K562 (cell line): ENCODE measurements around the gene ERAL1. TPM values are rescaled to one million over a fixed set of nuclear protein-coding genes. Genes with fewer than 3 reads are reported as not detected.

Experiments used
- CBFB ChIP-seq: sonication (generic); formaldehyde crosslinking; IDR thresholded peaks from 2 replicates; pipeline ENCODE4 v1.4.0; 2020; ENCODE audit warnings: mild to moderate bottlenecking, missing genetic modification reagents
- GTF2E2 ChIP-seq: fragments of 200-800 bp; sonication (Bioruptor generic); IDR thresholded peaks from 2 replicates; pipeline ENCODE4 v1.6.1; 2016; ENCODE audit warnings: missing genetic modification characterization, missing compliant biosample characterization
- MYBL2 ChIP-seq, 2 experiments: fragments of 450-650 bp in 1 of 2; sonication (generic) in 1 of 2; formaldehyde crosslinking in 1 of 2; IDR thresholded peaks; 2 replicates each; pipeline versions ENCODE4 v1.6.1 to v1.8.1; 2017 to 2022; ENCODE audit warnings: borderline replicate concordance in 1 of 2, inconsistent platforms in 1 of 2, low read depth in 1 of 2, mild to moderate bottlenecking in 1 of 2, missing genetic modification reagents in 1 of 2, moderate library complexity in 1 of 2
- NCOA6 ChIP-seq: fragments of 450-650 bp; IDR thresholded peaks from 2 replicates; pipeline ENCODE4 v1.6.1; 2017; ENCODE audit warnings: mild to moderate bottlenecking
- NR2C2 ChIP-seq, 2 experiments: fragments of 200-800 bp in 1 of 2; sonication (Bioruptor generic) in 1 of 2; sonication (generic) in 1 of 2; formaldehyde crosslinking in 1 of 2; IDR thresholded peaks; 2 replicates each; pipeline versions ENCODE4 v1.6.1 to v1.8.0; 2016 to 2022; ENCODE audit warnings: mild to moderate bottlenecking in 1 of 2, missing compliant biosample characterization in 1 of 2, missing genetic modification characterization in 1 of 2, missing genetic modification reagents in 1 of 2
- PTRF ChIP-seq: fragments of 450-650 bp; IDR thresholded peaks from 2 replicates; pipeline ENCODE4 v1.6.1; 2016; ENCODE audit warnings: mild to moderate bottlenecking, missing genetic modification characterization, missing compliant biosample characterization
- RBFOX2 ChIP-seq: fragments of 200-400 bp; formaldehyde crosslinking; IDR thresholded peaks from 2 replicates; pipeline ENCODE4 v1.6.1; 2017; ENCODE audit warnings: low read depth, mild to moderate bottlenecking, low read length, moderate library complexity
- RBM15 ChIP-seq: fragments of 200-400 bp; formaldehyde crosslinking; IDR thresholded peaks from 2 replicates; pipeline ENCODE4 v1.6.1; 2018; ENCODE audit warnings: mild to moderate bottlenecking, low read length, moderate library complexity; ENCODE audit not compliant: insufficient read depth
- SRSF3 ChIP-seq: fragments of 200-400 bp; formaldehyde crosslinking; IDR thresholded peaks from 2 replicates; pipeline ENCODE4 v1.6.1; 2016; ENCODE audit warnings: mild to moderate bottlenecking, low read length, moderate library complexity; ENCODE audit not compliant: insufficient read depth
- ZNF311 ChIP-seq: fragments of 250-450 bp; sonication (Bioruptor Pico); IDR thresholded peaks from 2 replicates; pipeline ENCODE4 v1.4.0; 2020; ENCODE audit warnings: mild to moderate bottlenecking, moderate library complexity
- polyA plus RNA-seq, 8 experiments: library from polyadenylated mRNA; depleted of rRNA in 4 of 8; stranded (reverse) in 5 of 8; unstranded in 3 of 8; fragments of >200 nt; fragmentation: Nextera tagmentation in 2 of 8; fragmentation: Illumina TruSeq in 1 of 8; extraction: Ambion mirVana in 2 of 8; extraction: Trizol in 1 of 8; gene quantifications; 2 replicates each; pipeline versions ENCODE4 v1.2.1 to v1.2.3, GENCODE V29; 2011 to 2014; ENCODE audit warnings: inconsistent platforms in 1 of 8, missing spikeins in 1 of 8
- total RNA-seq, 7 experiments: library from RNA; depleted of rRNA in 6 of 7; stranded (reverse); fragments of >200 nt in 6 of 7; fragmentation: Illumina TruSeq in 2 of 7; extraction: Trizol in 2 of 7; gene quantifications; 2 replicates each; pipeline versions ENCODE4 v1.2.1 to v1.2.3, GENCODE V29; 2011 to 2021; ENCODE audit warnings: low replicate concordance in 1 of 7
- TF ChIP-seq, protein P1 (sequence below): fragments of 200-800 bp; sonication (Bioruptor generic); IDR thresholded peaks from 2 replicates; pipeline ENCODE4 v1.6.1; 2017; ENCODE audit warnings: missing genetic modification characterization, missing compliant biosample characterization
- TF ChIP-seq, protein P2 (sequence below), 3 experiments: fragments of 200-800 bp in 1 of 3; sonication (Bioruptor generic) in 1 of 3; sonication (generic) in 1 of 3; formaldehyde crosslinking in 1 of 3; IDR thresholded peaks; 2 replicates each; pipeline versions ENCODE4 v1.6.1 to v1.8.0; 2016 to 2022; ENCODE audit warnings: mild to moderate bottlenecking in 2 of 3, missing compliant biosample characterization in 2 of 3, missing genetic modification characterization in 2 of 3, missing genetic modification reagents in 1 of 3
- TF ChIP-seq, protein P3 (sequence below): fragments of 450-650 bp; IDR thresholded peaks from 2 replicates; pipeline ENCODE4 v1.6.1; 2016; ENCODE audit warnings: low read depth, mild to moderate bottlenecking, moderate library complexity
- TF ChIP-seq, protein P4 (sequence below): sonication (generic); formaldehyde crosslinking; IDR thresholded peaks from 2 replicates; pipeline ENCODE4 v1.8.0; 2023; ENCODE audit warnings: missing genetic modification reagents, mild to moderate bottlenecking, borderline replicate concordance

Gene ERAL1
- total and polyA plus RNA-seq, 9 of the 15 experiments (the other 6 are each of a cell fraction or from before 2014, with no cell fraction given), result 37.5 to 351 (median 106) TPM

DNA sequence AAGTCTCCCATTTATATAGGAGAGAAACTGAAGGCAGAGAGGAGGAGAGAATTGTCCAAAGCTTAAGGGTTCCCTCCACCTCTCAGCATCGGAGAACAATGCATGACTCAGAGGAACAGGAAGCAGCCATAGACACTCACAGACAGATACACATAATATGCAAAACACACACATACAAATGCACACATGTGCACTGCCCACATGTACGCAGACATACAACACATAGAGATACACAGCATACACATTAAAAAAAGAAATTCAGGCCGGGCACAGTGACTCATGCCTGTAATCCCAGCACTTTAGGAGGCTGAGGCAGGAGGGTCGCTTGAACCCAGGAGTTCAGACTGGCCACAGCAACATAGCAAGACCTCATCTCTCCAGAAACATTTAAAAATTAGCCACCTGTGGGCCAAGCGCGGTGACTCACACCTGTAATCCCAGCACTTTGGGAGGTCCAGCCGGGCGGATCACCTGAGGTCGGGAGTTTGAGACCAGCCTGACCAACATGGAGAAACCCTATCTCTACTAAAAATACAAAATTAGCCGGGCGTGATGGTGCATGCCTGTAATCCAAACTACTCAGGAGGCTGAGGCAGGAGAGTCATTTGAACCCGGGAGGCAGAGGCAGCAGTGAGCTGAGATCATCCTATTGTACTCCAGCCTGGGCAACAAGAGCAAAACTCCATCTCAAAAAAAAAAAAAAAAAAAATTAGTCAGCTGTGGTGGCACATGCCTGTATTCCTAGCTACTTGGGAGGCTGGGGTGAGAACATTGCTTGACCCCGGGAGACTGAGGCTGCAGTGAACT is 11.3 kb downstream of the ERAL1 start (continued):
- TF ChIP-seq, protein P1, sequence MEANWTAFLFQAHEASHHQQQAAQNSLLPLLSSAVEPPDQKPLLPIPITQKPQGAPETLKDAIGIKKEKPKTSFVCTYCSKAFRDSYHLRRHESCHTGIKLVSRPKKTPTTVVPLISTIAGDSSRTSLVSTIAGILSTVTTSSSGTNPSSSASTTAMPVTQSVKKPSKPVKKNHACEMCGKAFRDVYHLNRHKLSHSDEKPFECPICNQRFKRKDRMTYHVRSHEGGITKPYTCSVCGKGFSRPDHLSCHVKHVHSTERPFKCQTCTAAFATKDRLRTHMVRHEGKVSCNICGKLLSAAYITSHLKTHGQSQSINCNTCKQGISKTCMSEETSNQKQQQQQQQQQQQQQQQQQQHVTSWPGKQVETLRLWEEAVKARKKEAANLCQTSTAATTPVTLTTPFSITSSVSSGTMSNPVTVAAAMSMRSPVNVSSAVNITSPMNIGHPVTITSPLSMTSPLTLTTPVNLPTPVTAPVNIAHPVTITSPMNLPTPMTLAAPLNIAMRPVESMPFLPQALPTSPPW (CRISPR knock-in tag), result no peak
- TF ChIP-seq NCOA6 (no peak), SRSF3 (no peak), RBFOX2 (no peak), NR2C2 (CRISPR knock-in tag; IDR thresholded peaks at IDR 0.05) (no peak), NR2C2 (tag; IDR thresholded peaks at IDR 0.05) (no peak), ZNF311 (no peak; the same call in 1 of the 2 replicates), GTF2E2 (tag) (no peak), RBM15 (no peak), MYBL2 (IDR thresholded peaks at IDR 0.05; ENCODE audit: low read depth) (no peak), MYBL2 (CRISPR knock-in tag; IDR thresholded peaks at IDR 0.05; ENCODE audit: borderline replicate concordance) (no peak), PTRF (tag) (0 out of 2 replicates have a peak, but pooled peaks have one; percentile 10), CBFB (CRISPR knock-in tag) (no peak)
- TF ChIP-seq, protein P2, sequence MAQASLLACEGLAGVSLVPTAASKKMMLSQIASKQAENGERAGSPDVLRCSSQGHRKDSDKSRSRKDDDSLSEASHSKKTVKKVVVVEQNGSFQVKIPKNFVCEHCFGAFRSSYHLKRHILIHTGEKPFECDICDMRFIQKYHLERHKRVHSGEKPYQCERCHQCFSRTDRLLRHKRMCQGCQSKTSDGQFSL (CRISPR knock-in tag; IDR thresholded peaks at IDR 0.05), result no peak
- TF ChIP-seq, protein P2 (tag; IDR thresholded peaks at IDR 0.05), result no peak
- TF ChIP-seq, protein P3, sequence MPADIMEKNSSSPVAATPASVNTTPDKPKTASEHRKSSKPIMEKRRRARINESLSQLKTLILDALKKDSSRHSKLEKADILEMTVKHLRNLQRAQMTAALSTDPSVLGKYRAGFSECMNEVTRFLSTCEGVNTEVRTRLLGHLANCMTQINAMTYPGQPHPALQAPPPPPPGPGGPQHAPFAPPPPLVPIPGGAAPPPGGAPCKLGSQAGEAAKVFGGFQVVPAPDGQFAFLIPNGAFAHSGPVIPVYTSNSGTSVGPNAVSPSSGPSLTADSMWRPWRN, result no peak
- TF ChIP-seq, protein P4, sequence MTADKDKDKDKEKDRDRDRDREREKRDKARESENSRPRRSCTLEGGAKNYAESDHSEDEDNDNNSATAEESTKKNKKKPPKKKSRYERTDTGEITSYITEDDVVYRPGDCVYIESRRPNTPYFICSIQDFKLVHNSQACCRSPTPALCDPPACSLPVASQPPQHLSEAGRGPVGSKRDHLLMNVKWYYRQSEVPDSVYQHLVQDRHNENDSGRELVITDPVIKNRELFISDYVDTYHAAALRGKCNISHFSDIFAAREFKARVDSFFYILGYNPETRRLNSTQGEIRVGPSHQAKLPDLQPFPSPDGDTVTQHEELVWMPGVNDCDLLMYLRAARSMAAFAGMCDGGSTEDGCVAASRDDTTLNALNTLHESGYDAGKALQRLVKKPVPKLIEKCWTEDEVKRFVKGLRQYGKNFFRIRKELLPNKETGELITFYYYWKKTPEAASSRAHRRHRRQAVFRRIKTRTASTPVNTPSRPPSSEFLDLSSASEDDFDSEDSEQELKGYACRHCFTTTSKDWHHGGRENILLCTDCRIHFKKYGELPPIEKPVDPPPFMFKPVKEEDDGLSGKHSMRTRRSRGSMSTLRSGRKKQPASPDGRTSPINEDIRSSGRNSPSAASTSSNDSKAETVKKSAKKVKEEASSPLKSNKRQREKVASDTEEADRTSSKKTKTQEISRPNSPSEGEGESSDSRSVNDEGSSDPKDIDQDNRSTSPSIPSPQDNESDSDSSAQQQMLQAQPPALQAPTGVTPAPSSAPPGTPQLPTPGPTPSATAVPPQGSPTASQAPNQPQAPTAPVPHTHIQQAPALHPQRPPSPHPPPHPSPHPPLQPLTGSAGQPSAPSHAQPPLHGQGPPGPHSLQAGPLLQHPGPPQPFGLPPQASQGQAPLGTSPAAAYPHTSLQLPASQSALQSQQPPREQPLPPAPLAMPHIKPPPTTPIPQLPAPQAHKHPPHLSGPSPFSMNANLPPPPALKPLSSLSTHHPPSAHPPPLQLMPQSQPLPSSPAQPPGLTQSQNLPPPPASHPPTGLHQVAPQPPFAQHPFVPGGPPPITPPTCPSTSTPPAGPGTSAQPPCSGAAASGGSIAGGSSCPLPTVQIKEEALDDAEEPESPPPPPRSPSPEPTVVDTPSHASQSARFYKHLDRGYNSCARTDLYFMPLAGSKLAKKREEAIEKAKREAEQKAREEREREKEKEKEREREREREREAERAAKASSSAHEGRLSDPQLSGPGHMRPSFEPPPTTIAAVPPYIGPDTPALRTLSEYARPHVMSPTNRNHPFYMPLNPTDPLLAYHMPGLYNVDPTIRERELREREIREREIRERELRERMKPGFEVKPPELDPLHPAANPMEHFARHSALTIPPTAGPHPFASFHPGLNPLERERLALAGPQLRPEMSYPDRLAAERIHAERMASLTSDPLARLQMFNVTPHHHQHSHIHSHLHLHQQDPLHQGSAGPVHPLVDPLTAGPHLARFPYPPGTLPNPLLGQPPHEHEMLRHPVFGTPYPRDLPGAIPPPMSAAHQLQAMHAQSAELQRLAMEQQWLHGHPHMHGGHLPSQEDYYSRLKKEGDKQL, result no peak
